Amniotic stem cell (primary cell): ENCODE measurements around the gene UQCRQ.
A peak's percentile ranks its signal among the peaks of the same experiment; 100 is the strongest.

Source experiments
- DNase-seq: peaks from one replicate; lab custom pipeline; 2025; lab: John Stamatoyannopoulos, UW

UQCRQ gene

GRCh38 chr5:132866342-132867045 lies at the start of gene UQCRQ, which contains the start of gene GDF9:
Gene UQCRQ (plus strand): TSS chr5:132866642. CDS start chr5:132866882, 240 bp downstream.
Gene GDF9 (minus strand): TSS chr5:132866469. CDS start chr5:132864533, 1,936 bp downstream.
- DNase-seq = peak; percentile 99

DNA sequence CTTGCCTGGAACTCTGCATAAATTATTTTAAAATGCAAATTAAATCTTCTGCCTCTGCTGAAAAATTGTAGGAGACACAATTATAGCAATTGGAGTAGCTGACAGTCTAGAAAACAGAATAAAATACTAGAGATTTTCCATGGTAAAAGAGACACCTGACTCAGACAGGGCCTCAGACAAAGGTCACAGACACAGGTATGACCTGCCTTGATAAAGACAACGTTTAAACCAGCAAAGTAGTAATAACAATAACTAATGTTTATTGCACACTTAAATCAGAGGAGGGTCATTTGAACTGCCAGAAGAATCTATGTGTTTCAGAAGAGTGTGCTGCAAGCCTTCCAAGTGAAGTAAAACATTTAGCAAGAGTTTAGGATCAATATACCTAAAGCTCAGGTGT lies 49.4 kb upstream of the UQCRQ start:
- no peak for DNase-seq

GRCh38 chr5:132819468-132819867 lies 47.0 kb upstream of the UQCRQ start:
- no peak for DNase-seq

DNA sequence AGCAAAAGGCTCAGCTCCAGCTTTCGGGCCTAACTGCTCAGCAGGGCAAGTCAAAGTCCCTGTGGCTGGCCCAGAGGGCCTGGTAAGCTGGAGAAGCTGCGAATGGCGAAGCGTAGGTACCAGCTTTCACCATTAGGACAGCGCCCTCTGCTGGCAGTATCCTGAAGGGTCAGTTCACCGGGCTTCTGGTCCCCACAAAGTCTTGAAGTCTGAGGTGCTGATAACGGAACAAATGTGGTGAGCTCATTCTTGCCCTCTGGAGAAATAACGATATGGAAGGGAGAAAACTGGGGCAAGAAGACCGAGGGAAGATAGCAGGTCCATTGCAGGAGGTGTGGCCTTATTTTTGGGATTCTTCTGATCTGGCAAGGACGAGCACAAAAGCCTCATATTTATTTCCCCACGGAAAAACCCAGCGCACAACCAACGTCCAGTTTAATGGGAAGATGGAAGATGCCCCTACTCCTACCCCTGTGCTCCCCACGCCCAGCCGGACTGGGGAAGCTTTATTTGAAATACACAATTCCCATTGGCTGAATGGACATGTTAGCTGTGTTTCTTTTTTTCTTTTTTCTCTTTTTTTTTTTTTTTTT lies 46.2 kb upstream of the UQCRQ start:
- DNase-seq = peak; percentile 89

DNA sequence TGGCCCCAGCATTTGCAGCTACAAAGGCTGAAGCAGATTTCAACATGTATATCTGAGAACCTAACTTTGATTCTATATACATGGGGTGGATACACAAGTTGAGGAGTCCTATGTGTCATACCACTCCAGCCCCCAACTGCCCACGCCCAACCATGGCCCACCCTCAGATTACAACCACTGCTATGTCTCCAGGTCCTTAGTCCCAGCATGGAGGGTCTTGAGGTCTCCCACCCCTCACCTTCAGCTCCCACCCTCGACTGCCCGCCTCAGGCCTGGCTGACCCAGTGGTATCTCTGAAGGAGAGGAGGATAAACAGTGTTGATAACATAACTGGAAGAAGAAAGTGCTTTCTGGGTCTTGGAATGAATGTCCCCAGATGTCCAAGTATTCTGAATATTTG lies 45.1 kb upstream of the UQCRQ start:
- no peak for DNase-seq

- DNase-seq = no peak
Observed at GRCh38 chr5:132821791-132822190, 44.7 kb upstream of the UQCRQ start.

DNA sequence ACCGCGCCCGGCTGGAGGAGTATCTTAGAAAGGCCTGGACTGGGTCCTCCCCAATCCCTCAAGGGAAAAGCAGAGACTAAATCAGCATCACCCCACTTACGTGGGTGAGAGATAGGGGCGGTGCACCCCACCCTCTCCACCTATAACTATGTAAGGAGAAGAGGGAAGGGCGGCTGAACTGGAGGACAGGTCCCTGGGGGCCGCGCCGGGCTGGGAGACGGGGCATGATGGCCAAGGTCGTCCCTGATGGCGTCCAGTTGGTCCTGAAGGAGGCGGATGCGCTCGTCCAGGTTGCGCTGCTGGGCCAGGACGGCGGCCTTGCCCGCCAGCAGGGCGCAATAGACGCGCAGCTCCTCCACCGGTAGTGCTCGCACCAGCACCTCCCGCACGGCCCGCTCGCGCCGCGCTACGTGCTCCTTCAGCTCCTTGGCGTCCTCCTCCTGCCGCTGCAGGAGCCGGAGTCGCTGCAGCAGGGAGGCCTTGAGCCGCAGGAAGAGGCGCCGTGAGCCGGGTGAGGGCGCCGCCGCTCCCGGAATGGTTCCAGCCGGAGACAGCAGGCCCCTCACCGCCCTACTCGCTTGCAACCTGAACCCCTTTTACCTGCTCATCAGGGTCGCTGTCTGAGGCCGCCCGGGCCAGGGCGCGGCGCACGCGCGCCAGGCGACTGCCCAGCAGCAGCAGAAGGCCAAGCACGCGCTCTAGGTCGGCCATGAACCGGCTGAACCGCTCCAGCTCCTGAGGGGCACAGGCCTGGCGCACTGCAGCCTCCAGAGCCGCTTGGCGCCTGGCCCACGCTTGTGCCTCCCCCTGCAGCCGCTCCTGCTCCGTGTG lies 43.6 kb upstream of the UQCRQ start:
- DNase-seq = no peak

DNA sequence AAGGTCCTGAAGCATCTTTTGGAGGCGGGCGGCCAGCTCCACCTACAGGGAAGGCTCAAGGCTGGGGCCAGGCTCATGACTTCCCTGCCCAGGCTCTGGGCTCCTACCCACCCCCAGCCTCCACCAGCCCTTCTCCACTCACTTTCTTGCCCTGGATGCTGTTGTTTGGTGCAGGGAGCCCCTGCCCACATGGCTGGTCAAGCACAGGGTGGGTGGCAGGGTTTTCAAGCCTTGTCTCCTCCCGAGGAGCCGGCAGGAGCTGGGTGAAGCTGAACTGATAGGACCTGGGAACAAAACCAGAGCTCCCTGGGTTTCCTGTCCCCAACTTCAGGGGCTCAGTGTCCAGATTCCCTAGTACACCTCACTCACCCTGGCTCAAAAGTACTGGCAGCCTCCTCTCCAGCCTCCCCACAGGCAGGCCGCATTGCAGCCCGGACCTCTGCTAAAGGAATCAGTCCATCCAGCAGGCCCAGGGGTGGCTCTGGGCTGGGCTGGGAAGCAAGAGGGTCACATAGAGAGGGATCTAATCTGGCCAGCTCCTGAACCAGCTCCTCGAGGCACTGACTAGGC lies 42.9 kb upstream of the UQCRQ start:
- DNase-seq = no peak

- no peak for DNase-seq
Observed at GRCh38 chr5:132824426-132824825, 42.0 kb upstream of the UQCRQ start.

DNA sequence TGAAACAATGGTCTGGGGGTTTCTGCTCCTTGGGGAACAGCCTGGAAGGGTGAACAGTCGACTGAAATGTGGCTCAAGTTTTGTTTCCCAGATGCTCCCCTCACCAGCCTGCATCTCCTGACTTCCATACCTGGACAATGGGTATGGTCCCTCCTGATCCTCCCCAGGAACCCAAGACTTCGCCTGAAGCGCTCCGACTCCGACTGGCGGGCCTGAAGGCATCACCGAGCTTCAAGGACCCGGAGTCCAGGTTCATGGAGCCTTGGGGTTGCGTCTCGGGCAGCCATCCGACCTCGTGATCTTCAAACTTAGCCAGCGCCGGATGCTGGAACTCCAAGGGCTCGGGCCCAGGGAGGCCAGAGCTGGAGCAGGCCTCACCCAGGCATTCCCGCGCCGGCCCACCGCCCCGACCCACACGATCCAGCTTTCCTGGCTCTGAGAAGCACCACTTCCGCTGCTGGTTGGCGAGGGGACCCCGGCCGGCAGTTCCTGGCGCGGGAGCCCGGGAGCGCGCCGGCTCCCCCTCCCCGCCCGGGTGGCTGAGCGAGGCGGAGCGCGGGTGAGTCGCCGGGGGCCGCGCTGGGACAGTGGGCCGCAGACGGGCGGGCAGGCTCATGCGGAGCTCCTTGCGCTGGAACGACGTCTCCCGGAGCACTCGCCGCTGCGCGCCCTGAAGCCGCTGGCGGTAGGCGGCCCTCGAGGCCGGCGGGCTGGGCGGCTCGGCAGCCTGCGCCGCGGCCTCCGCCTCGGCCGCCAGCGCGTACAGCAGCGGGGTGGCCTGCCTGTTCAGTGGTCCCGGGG lies 41.2 kb upstream of the UQCRQ start:
- no peak for DNase-seq

GRCh38 chr5:132825834-132826391 lies 40.5 kb upstream of the UQCRQ start:
- DNase-seq = no peak

DNA sequence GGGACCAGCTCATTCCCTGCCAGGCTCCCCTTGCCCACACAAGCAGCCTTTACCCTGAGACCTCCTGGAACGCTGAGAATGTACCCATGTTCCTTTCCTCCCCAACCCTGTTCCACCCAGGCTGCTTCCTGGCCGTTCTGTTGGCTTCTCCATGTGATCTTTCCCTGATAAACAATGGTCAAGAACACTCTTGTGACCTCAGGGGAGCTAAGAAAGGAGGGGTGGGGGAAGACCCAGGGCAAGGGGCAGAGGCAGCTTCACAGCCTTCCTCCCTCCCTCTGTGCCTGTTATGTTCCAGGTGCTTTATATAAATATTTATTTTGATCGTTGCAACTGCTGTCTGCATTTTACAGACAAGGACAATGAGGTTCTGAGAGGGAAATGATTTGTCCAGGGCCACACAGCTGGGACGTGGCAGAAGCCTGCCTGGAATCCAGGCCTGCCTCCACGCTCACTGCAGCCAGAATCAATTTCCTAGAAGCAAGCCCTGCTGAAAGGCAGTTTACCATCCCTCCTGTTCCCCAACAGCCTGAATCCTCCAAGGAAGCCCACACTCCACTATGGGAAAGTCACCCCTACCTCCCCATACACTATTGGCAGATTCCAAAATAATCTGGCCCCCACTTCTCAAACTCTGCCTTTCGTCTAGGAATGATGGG lies 39.9 kb upstream of the UQCRQ start:
- DNase-seq = no peak

GRCh38 chr5:132827943-132828673 lies 38.3 kb upstream of the UQCRQ start:
- DNase-seq = no peak

DNA sequence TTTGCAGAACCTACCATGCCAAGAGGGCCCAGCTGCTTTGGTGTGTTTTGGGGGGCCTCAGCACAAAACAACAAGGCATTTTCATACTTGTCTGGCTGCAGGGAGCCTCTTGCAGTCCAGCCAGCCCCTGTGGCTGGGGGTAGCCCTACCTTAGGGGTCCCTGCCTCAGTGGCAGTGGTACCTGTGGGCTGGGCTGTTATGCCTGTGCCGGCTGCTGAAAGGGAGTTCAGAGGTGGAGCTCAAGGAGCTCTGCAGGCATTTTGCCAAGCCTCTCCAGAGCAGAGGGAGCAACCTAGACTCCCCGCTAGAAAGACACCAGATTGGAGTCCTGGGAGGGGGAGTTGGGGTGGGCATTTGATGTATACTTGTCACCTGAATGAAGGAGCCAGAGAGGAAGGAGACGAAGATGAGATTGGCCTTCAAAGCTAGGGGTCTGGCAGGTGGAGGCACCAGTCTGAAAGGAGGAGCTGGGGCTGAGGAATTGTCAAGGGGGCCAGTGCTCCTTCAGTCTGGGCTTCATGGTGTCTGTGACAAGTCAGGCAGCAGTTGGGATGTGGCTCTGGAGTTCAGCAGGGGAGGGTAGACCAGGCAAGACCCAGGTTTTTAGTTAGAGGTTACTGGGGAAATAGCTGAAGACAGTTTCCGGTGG lies 37.5 kb upstream of the UQCRQ start:
- no peak for DNase-seq

GRCh38 chr5:132829742-132830435 lies 36.6 kb upstream of the UQCRQ start:
- DNase-seq = peak; percentile 44

GRCh38 chr5:132830436-132831094 lies 35.9 kb upstream of the UQCRQ start, which contains the start of gene SHROOM1:
Gene SHROOM1 (minus strand): TSS chr5:132830647. CDS start chr5:132826140, 4,507 bp downstream.
- DNase-seq = no peak

DNA sequence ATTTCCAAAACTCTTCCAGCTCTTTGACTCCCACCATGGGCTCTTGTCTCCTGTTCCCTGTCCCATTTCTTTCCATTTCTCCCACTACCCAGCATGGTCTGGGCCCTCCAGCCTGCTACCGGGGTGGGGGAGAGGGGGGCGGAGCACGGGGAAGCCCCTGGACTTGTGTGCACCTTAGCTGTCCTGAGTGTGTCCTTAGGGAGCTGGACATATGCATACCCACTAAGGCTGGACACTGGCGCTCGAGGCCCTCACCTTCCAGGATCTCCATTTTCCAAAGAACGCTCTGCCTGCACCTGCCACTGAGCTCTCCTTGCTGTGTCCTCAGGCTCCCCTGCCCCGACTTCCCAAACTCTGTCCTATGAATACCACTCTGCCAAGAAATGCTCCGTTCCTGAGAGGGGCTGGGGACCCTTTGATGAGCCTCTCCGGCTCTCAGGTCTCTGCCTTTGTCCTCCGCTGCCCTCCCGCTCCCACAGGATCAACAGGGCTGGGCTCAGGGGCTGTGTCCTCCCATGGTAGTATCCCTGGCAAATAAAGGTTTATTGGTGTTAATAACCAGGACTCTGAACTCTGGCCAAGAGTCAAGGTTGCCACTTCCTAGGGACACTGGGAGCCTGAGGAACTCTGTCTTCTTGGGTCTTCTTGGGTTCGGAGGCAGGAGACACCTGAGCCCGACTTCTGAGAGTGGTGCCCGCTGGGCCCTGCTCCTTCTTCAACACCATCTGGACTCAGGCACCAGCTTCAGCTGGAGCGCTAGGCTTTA lies 35.2 kb upstream of the UQCRQ start:
- no peak for DNase-seq

DNA sequence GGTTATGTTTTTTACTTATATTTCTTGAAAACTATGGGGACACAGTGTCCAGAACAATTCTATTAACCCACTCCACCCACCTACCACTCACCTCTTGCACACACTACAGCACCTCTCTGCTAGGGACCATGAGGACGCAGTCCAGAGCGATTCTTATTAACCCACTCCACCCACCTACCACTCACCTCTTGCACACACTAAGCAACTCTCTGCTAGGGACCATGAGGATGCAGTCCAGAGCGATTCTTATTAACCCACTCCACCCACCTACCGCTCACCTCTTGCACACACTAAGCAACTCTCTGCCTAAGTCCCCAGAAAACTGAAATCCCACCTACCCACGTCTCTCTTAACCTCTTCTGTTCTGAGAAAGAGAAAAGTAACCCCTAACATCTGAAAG lies 33.8 kb upstream of the UQCRQ start:
- DNase-seq = no peak
